Measurements from ENCODE around the gene CDCP2. TPM values are rescaled to one million over a fixed set of nuclear protein-coding genes. Genes with fewer than 3 reads are reported as not detected.
"Not testable (repeated sequence)": the region's sequence is repeated elsewhere in the genome, so short reads cannot be mapped to it uniquely, and the experiment has no call there.

The CDCP2 gene
- total RNA-seq, 1 donor, result not detected

- no peak overlapping the region for H3K4me3 ChIP-seq (ENCODE audit: low read depth, low read length)
- no peak for TF ChIP-seq CTCF (IDR thresholded peaks at IDR 0.05; ENCODE audit: insufficient read depth, low read depth, low read length)
- DNase-seq (ENCODE audit: low read depth), result no peak
These were observed 55.9 kb downstream of the CDCP2 start for GRCh38 chr1:54096877-54097240.

GRCh38 chr1:54096227-54096876, 56.4 kb downstream of the CDCP2 start:
- H3K4me3 ChIP-seq (ENCODE audit: low read depth, low read length), result no peak overlapping the region
- no peak for TF ChIP-seq CTCF (IDR thresholded peaks at IDR 0.05; ENCODE audit: insufficient read depth, low read depth, low read length)
- DNase-seq (ENCODE audit: low read depth), result no peak

GRCh38 chr1:54095546-54096226, 57.1 kb downstream of the CDCP2 start:
- TF ChIP-seq CTCF (IDR thresholded peaks at IDR 0.05; ENCODE audit: insufficient read depth, low read depth, low read length), result no peak
- H3K4me3 ChIP-seq (ENCODE audit: low read depth, low read length), result no peak overlapping the region
- no peak for DNase-seq (ENCODE audit: low read depth)

- H3K4me3 ChIP-seq (ENCODE audit: low read depth, low read length); DNase-seq (ENCODE audit: low read depth): not testable (repeated sequence)
These were observed 58.1 kb downstream of the CDCP2 start for GRCh38 chr1:54094730-54095105.

GRCh38 chr1:54094001-54094729, 58.6 kb downstream of the CDCP2 start:
- no peak for DNase-seq (ENCODE audit: low read depth)
- no peak for TF ChIP-seq CTCF (IDR thresholded peaks at IDR 0.05; ENCODE audit: insufficient read depth, low read depth, low read length)
- H3K4me3 ChIP-seq (ENCODE audit: low read depth, low read length), result no peak overlapping the region

GRCh38 chr1:54091666-54092065, 61.1 kb downstream of the CDCP2 start:
- H3K4me3 ChIP-seq (ENCODE audit: low read depth, low read length), result no peak overlapping the region
- no peak for DNase-seq (ENCODE audit: low read depth)
- no peak for TF ChIP-seq CTCF (IDR thresholded peaks at IDR 0.05; ENCODE audit: insufficient read depth, low read depth, low read length)

- no peak for TF ChIP-seq CTCF (IDR thresholded peaks at IDR 0.05; ENCODE audit: insufficient read depth, low read depth, low read length)
- no peak for DNase-seq (ENCODE audit: low read depth)
- no peak overlapping the region for H3K4me3 ChIP-seq (ENCODE audit: low read depth, low read length)
These were observed 64.4 kb downstream of the CDCP2 start for GRCh38 chr1:54088385-54088784.
